GM20000 (cell line): Measurements from ENCODE around the gene SIK2.
"Not testable (repeated sequence)": the region's sequence is repeated elsewhere in the genome, so short reads cannot be mapped to it uniquely, and the experiment has no call there.

Source experiments
- DNase-seq: peaks from one replicate; pipeline ENCODE4 v3.0.0; 2012; ENCODE audit warnings: low spot score
- TF ChIP-seq, protein P1 (sequence below): IDR thresholded peaks from 2 replicates; pipeline ENCODE4 v1.5.1; 2012; ENCODE audit warnings: mild to moderate bottlenecking, control low read depth; ENCODE audit errors: extremely low read depth, missing control alignments

The SIK2 gene

DNA sequence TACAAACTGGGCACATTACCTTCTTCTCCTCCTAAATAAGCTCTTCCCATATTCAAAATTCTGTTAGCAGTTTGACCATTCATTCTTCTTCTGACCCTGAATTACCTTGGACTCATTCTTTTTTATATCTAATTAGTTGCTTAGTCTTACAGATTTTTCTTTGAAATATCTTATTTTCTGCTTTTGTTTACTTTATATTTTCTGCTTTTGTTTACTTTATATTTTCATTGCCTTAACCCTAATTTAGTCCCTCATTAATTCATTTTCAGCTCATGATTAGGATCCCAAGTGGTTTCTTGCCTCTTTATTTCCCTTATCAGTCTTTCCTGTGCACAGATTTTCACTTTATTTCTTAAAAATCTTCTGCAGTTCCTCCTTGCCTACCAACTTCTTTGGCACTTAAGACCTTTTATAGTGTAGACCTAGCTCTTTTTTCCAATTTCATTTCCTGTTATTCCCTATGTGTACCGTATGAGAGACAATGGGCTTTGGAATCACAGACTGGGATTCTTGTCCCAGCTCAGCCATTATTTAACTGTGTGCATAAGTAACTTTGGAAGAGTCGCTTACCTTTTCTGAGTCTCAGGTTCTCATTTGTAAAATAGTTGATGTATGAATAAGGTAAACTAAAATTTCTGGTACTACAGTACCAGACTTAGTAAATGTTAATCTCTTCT is 39.2 kb downstream of the SIK2 start:
- no peak for DNase-seq
- TF ChIP-seq, protein P1, sequence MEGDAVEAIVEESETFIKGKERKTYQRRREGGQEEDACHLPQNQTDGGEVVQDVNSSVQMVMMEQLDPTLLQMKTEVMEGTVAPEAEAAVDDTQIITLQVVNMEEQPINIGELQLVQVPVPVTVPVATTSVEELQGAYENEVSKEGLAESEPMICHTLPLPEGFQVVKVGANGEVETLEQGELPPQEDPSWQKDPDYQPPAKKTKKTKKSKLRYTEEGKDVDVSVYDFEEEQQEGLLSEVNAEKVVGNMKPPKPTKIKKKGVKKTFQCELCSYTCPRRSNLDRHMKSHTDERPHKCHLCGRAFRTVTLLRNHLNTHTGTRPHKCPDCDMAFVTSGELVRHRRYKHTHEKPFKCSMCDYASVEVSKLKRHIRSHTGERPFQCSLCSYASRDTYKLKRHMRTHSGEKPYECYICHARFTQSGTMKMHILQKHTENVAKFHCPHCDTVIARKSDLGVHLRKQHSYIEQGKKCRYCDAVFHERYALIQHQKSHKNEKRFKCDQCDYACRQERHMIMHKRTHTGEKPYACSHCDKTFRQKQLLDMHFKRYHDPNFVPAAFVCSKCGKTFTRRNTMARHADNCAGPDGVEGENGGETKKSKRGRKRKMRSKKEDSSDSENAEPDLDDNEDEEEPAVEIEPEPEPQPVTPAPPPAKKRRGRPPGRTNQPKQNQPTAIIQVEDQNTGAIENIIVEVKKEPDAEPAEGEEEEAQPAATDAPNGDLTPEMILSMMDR = no peak

DNA sequence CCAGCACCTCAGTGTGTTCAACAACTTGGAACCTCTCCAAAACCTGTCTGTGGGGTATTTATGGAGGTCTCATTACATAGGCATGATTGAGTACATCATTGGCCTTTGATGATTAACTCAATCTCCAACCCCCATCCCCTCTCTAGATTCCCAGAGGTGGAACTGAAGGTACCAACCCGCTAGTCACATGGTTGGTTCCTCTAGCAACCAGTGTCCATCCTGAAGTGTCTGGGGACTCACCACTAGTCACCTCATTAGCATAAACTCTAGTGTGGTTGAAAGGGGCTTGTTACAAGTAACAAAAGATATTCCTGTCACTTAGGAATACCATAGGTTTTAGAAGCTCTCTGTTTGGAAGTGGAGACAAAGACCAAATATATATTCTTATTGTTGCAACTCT is 40.3 kb downstream of the SIK2 start:
- TF ChIP-seq, protein P1 = no peak
- DNase-seq = no peak

DNA sequence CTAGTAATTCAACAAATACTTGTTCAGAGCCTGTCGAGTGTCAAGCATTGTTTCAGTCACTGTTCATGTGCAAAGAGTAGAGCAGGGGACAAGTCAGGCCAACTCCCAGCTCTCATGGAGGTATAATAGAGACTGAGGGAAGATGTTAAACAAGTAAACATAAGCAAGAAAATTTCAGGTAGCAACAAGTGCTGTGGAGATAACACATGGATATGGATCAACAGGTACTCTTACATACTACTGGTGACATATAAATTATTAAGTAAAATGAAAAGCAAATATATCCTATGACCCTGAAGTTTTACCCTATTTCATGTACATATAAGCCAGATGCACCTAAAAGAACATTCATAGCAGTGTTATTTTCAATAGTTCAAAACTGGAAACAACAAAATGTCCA is 42.7 kb downstream of the SIK2 start:
- TF ChIP-seq, protein P1 = no peak
- DNase-seq = no peak

DNA sequence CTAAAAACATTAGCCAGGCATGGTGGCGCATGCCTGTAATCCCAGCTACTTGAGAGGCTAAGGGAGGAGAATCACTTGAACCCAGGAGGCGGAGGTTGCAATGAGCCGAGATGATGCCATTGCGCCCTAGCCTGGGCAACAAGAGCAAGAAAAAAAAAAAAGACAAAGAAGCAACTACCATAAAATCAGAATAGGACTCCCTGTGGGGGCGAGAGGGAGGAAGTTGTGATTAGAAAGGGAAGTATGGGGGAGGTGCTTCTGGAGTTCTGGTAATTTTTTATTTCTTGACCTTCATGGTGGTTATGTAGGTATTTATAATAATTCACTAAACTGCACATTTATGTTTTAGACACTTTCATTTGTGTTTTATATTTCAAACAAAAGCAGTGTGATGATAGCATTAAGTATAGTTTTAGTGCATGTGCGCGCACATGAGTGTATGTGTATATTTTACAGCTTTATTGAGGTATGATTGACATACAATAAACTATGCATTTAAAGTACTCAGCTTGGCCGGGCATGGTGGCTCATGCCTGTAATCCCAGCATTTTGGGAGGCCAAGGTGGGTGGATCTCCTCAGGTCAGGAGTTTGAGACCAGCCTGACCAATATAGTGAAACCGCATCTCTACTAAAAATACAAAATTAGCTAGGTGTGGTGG is 43.5 kb downstream of the SIK2 start:
- no peak for DNase-seq
- TF ChIP-seq, protein P1 = no peak

DNA sequence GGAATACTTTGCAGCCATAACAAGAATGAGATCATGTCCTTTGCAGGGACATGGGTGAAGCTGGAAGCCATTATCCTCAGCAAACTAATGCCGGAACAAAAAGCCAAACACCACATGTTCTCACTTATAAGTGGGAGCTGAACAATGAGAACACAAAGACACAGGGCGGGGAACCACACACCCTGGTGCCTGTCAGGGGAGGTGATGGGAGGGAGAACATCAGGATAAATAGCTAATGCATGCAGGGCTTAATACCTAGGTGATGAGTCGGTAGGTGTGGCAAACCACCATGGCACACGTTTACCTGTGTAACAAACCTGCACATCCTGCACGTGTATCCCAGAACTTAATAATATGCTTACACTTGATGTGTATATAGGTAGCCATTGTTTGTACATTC is 49.1 kb downstream of the SIK2 start:
- DNase-seq = not testable (repeated sequence)

- TF ChIP-seq, protein P1 = no peak
These were observed 49.9 kb downstream of the SIK2 start for GRCh38 chr11:111652184-111652583.

DNA sequence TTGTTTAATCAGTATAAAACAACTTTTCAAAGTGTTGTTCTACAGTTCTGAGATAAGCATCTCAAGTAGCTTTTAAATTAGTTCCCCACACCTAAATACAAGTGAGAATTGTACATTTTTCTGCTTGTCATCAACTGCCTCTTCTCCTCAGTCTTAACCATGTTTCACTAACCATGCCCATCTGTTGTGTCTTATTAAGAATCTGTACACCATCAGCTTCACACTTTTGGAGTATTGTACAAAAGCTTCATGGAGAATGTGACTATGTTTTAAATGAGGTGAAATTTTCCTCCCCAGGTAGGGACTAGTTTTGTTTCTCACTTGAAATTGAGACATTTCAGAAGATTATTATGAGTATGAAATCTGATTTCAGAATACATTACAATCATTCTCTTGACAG is 52.4 kb downstream of the SIK2 start:
- TF ChIP-seq, protein P1 = no peak
- DNase-seq = no peak

More at GRCh38 chr11:111652184-111652583, 49.9 kb downstream of the SIK2 start:
- DNase-seq = no peak

DNA sequence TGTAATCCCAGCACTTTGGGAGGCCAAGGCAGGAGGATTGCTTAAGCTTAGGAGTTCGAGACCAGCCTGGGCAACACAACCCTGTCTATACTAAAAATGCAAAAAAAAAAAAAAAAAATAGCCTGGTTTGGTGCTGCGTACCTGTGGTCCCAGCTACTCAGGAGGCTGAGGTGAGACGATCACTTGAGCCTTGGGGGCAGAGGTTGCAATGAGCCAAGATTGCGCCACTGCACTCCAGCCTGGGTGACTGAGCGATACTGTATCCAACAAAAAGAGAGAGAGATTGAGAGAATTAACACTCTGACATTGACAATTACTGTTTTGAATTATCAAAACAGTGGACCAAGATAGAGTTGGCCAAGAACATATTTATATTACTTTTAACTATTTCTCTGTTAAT is 53.7 kb downstream of the SIK2 start:
- no peak for DNase-seq
- TF ChIP-seq, protein P1 = no peak

- not testable (repeated sequence) for DNase-seq
These were observed 55.7 kb downstream of the SIK2 start for GRCh38 chr11:111657905-111658304.

DNA sequence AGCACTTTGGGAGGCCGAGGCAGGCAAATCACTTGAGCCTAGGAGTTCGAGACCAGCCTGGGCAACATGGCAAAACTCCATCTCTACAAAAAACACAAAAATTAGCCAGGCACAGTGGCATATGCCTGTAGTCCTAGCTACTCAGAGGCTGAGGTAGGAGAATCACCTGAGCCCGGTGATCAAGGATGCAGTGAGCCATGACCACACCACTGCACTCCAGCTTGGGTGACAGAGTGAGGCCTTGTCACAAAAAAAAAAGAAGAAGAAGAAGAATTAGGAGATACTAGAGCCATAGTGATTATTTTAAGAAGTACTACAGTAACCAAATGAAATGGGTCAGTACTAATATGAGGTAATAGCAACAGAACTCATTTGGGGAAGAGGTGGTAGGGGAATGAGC is 56.2 kb downstream of the SIK2 start:
- DNase-seq = not testable (repeated sequence)
